ENCODE results near the gene KIFBP.

The KIFBP gene

DNA sequence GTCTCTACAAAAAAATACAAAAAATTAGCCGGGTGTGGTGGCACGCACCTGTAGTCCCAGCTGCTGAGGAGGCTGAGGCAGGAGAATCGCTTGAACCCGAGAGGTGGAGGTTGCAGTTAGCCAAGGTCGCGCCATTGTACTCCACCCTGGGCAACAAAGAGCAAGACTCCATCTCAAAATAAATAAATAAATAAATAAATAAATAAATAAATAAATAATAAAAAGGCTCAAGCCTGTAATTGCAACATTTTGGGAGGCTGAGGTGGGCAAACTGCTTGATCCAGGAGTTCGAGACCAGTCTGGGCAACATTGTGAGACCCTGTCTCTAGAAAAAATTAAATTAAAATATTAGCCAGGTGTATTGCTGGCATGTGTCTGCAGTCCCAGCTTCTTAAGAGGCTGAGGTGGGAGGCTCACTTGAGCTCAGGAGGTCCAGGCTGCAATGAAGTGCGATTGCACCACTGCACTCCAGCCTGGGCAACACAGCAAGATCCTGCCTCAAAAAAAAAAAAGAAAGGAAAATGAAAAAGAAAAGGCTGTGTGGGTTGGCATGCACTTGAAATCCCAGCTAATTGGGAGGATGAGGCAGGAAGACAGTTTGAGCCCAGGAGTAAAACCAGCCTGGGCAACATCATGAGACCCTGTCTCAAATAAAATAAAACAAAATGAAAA, 71.7 kb downstream of the KIFBP start:
- TF ChIP-seq, protein P1, sequence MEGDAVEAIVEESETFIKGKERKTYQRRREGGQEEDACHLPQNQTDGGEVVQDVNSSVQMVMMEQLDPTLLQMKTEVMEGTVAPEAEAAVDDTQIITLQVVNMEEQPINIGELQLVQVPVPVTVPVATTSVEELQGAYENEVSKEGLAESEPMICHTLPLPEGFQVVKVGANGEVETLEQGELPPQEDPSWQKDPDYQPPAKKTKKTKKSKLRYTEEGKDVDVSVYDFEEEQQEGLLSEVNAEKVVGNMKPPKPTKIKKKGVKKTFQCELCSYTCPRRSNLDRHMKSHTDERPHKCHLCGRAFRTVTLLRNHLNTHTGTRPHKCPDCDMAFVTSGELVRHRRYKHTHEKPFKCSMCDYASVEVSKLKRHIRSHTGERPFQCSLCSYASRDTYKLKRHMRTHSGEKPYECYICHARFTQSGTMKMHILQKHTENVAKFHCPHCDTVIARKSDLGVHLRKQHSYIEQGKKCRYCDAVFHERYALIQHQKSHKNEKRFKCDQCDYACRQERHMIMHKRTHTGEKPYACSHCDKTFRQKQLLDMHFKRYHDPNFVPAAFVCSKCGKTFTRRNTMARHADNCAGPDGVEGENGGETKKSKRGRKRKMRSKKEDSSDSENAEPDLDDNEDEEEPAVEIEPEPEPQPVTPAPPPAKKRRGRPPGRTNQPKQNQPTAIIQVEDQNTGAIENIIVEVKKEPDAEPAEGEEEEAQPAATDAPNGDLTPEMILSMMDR (conservative IDR thresholded peaks at IDR 0.05; ENCODE audit: low read length), result no peak
- no peak for TF ChIP-seq EZH2phosphoT487 (IDR thresholded peaks at IDR 0.05; ENCODE audit: borderline replicate concordance)
- Histone ChIP-seq H3K9me3 (ENCODE audit: insufficient read depth, low read depth, low read length) (no peaks in the 10 kb centered on the region), H4K20me1 (ENCODE audit: insufficient read depth, low read length, poor library complexity, severe bottlenecking) (no peaks in the 10 kb centered on the region), H3K79me2 (ENCODE audit: insufficient read depth, low read length) (no peaks in the 10 kb centered on the region), H3K36me3 (ENCODE audit: insufficient read depth, low read length) (no peaks in the 10 kb centered on the region), H3K27me3 (ENCODE audit: insufficient read depth, low read length, poor library complexity, severe bottlenecking) (no peaks in the 10 kb centered on the region), H3K4me3 (ENCODE audit: low read length, poor library complexity, severe bottlenecking) (no peak overlapping the region), H3K4me2 (ENCODE audit: low read depth, low read length, poor library complexity, severe bottlenecking) (no peak overlapping the region), H3K9ac (ENCODE audit: low read depth, low read length, poor library complexity, severe bottlenecking) (no peak overlapping the region), H3K4me1 (ENCODE audit: insufficient read depth, low read length, poor library complexity, severe bottlenecking) (peaks cover 21% of the 10 kb centered on the region), H3K9me2 (replicated peaks; ENCODE audit: low read depth, low read length) (no peaks in the 10 kb centered on the region), H3F3A (ENCODE audit: low read depth) (no peaks in the 10 kb centered on the region; the same call in 1 of the 2 replicates), H2AFZ (ENCODE audit: low read length) (no peak overlapping the region)

DNA sequence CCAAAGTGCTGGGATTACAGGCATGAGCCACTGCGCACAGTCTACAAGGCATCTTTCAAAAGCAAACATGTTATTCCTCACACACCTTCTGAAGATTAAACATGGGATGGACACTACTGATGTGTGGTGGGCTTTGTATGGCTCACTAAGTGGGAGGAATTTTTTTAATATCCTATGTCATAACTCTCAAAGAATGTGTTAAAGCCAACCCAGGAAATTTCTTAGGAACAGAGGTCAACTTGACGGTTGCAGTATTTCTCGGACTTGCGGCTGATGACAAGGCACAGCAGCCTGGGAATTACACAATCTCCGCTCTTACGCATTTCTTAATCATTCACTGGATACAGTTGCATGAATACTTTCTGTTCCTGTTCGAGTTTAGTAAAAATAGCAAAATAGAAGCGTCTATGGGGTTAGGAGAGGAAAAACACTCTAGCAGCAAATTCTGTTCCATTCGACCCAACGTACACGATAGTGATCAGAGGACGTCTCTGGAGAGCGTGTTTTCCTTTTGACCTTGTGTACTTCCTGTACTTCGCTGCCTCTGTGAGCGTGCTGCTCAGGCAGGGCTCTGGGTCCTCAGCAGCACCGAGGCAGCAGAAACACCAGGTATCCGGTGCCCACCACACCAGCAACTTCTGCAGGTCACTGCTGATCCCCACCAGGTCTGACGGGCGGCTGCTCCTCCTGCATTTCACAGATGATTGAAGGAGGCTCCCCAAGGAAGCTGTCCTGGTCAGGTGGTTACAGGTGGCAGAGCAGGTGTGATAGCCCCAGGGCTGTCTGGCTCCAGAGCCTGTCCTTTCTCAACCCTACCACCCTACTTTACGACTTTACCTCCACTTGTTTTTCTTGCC, 72.9 kb downstream of the KIFBP start:
- no peaks in the 10 kb centered on the region for H3K36me3 ChIP-seq (ENCODE audit: insufficient read depth, low read length)
- H3K79me2 ChIP-seq (ENCODE audit: insufficient read depth, low read length), result no peaks in the 10 kb centered on the region
- H3K4me2 ChIP-seq (ENCODE audit: low read depth, low read length, poor library complexity, severe bottlenecking), result peak overlapping the region; percentile 73
- peak overlapping the region; percentile 62 for H3K4me3 ChIP-seq (ENCODE audit: low read length, poor library complexity, severe bottlenecking)
- H3K9me3 ChIP-seq (ENCODE audit: insufficient read depth, low read depth, low read length), result no peaks in the 10 kb centered on the region
- no peaks in the 10 kb centered on the region for H3K9me2 ChIP-seq (replicated peaks; ENCODE audit: low read depth, low read length)
- H3F3A ChIP-seq (ENCODE audit: low read depth), result no peaks in the 10 kb centered on the region; the same call in 1 of the 2 replicates
- H3K27me3 ChIP-seq (ENCODE audit: insufficient read depth, low read length, poor library complexity, severe bottlenecking), result no peaks in the 10 kb centered on the region
- H3K4me1 ChIP-seq (ENCODE audit: insufficient read depth, low read length, poor library complexity, severe bottlenecking), result peaks cover 21% of the 10 kb centered on the region
- peak overlapping the region; percentile 92 for H2AFZ ChIP-seq (ENCODE audit: low read length)
- H3K9ac ChIP-seq (ENCODE audit: low read depth, low read length, poor library complexity, severe bottlenecking), result peak overlapping the region; percentile 21
- no peaks in the 10 kb centered on the region for H4K20me1 ChIP-seq (ENCODE audit: insufficient read depth, low read length, poor library complexity, severe bottlenecking)
- no peak for TF ChIP-seq EZH2phosphoT487 (IDR thresholded peaks at IDR 0.05; ENCODE audit: borderline replicate concordance)
- TF ChIP-seq, protein P1 (conservative IDR thresholded peaks at IDR 0.05; ENCODE audit: low read length), result no peak

GRCh38 chr10:69062901-69063300, 74.3 kb downstream of the KIFBP start:
- no peaks in the 10 kb centered on the region for H3K27me3 ChIP-seq (ENCODE audit: insufficient read depth, low read length, poor library complexity, severe bottlenecking)
- H3K9ac ChIP-seq (ENCODE audit: low read depth, low read length, poor library complexity, severe bottlenecking), result no peak overlapping the region
- peaks cover 12% of the 10 kb centered on the region for H3K4me1 ChIP-seq (ENCODE audit: insufficient read depth, low read length, poor library complexity, severe bottlenecking)
- no peaks in the 10 kb centered on the region for H3K79me2 ChIP-seq (ENCODE audit: insufficient read depth, low read length)
- no peaks in the 10 kb centered on the region for H4K20me1 ChIP-seq (ENCODE audit: insufficient read depth, low read length, poor library complexity, severe bottlenecking)
- H3K36me3 ChIP-seq (ENCODE audit: insufficient read depth, low read length), result no peaks in the 10 kb centered on the region
- H3K4me3 ChIP-seq (ENCODE audit: low read length, poor library complexity, severe bottlenecking), result no peak overlapping the region
- no peak for TF ChIP-seq EZH2phosphoT487 (IDR thresholded peaks at IDR 0.05; ENCODE audit: borderline replicate concordance)
- TF ChIP-seq, protein P1 (conservative IDR thresholded peaks at IDR 0.05; ENCODE audit: low read length), result no peak
- H3F3A ChIP-seq (ENCODE audit: low read depth), result no peaks in the 10 kb centered on the region; the same call in 1 of the 2 replicates
- H2AFZ ChIP-seq (ENCODE audit: low read length), result no peak overlapping the region
- H3K9me2 ChIP-seq (replicated peaks; ENCODE audit: low read depth, low read length), result no peaks in the 10 kb centered on the region
- no peaks in the 10 kb centered on the region for H3K9me3 ChIP-seq (ENCODE audit: insufficient read depth, low read depth, low read length)
- no peak overlapping the region for H3K4me2 ChIP-seq (ENCODE audit: low read depth, low read length, poor library complexity, severe bottlenecking)

Measured in Loucy (cell line).